Measurements from ENCODE around the gene ZNF592.

ZNF592 gene

DNA sequence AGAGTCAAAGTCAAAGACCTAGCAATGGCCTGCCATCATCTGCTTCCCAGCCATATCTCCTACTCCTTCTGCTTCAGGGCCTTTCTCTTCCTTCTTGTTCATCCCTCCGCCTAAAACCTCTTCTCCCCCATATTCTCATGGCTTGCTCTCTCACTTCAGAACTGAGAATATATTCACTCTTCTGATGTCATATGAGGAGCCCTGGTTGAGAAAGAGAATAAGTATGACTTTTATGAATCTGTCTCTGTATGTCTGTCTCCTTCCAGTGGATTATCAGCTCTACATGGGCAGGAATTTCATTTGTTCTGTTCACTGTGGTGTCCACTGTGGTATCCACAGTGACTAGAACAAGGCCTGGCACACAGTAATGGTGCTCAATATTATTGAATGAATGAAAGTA lies 11.8 kb downstream of the ZNF592 start:
- Mint-ChIP-seq H3K27ac (no peak overlapping the region), H3K36me3 (peaks cover 10% of the 10 kb centered on the region), H3K4me3 (no peak overlapping the region), H3K9me3 (no peaks in the 10 kb centered on the region), H3K4me1 (peaks cover 38% of the 10 kb centered on the region)
- ATAC-seq = peak; percentile 66
- DNase-seq (ENCODE audit: low spot score in 2 of 2) = no peak

DNA sequence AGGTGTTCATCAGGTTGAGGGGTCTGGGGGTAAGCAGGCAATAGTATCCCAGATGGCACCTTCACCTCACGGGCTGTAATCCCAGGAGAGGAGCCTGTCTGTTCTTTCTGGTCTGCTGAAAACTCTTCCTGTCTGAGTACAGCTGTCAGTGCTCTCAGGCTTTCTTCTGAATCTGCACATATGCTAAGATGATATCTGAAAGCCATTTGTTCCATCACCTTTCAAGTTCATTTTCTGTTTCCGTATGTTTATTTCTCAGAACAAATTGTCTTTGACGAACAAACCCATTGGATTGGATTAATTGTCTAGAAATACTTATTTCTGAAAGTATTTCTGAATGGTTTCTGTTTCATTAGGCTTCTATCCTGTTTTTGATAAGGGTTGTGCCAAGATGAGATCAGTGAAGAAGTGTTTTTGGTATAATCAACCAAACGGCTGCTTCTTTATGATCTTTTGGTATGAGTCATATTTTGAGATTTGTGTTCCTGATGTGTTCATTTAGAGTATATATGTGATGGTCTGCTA lies 13.3 kb downstream of the ZNF592 start:
- DNase-seq (ENCODE audit: low spot score in 2 of 2) (no peak), ATAC-seq (peak; percentile 89)
- Mint-ChIP-seq H3K27ac (no peak overlapping the region), H3K36me3 (peaks cover 25% of the 10 kb centered on the region), H3K4me1 (peaks cover 32% of the 10 kb centered on the region), H3K4me3 (no peak overlapping the region), H3K9me3 (no peaks in the 10 kb centered on the region)

DNA sequence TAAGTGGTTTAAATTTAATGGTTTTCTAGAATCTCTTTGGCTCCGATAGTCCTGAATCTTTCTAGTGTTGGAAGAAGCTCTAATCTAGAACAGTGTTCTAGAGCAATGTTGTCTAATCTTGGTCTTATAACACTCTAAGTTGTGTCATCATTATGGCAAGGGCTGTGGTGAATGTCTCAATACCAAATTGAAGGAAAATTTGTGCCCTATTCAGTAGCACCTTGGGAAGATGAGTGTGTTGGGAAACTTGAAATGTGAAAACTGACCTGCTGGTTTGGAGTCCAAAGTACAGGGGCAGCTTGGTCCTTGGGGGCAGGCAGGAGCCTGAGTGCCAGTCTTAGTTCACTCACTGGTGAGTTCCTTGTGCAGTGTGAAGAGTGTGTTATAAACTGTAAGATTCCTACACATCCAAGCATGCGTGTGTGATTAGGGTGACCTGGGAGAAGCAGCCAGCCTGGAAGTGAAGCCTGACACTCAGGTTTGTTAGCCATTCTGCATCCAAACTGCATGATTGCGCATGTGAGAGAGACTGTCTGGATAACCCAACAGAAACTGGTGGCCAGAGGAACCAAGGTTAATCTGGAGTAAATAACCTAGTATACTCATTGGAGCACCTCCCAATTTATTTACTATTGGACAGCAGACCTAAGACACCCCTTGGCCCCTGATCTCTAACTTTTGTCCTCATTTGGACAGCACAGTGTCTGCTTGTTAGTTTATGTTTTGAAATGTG lies 14.6 kb downstream of the ZNF592 start:
- Mint-ChIP-seq H3K27ac (no peak overlapping the region), H3K4me1 (peaks cover 32% of the 10 kb centered on the region), H3K36me3 (peaks cover 38% of the 10 kb centered on the region), H3K9me3 (no peaks in the 10 kb centered on the region), H3K4me3 (no peak overlapping the region)
- ATAC-seq (no peak), DNase-seq (ENCODE audit: low spot score in 2 of 2) (no peak)

DNA sequence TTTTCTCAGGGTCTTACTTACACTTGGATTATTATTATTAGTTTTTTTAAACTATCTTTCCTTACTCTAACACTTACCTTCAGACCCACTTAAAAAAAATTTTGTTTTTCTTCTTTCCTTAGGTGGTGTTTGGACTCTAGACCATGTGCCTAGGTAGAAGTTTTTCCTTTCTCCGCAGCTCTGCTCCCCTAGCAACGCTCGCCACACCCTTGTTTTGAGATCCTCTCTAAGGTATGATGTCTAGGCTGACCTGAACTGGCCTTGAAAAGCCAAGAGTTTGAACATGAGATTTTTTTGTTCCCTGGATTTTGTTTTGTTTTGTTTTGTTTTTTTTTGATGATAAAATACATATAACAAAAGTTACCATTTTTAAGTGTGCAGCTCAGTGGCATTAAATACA lies 16.2 kb downstream of the ZNF592 start:
- H3K9me3 Mint-ChIP-seq = no peaks in the 10 kb centered on the region
- peaks cover 34% of the 10 kb centered on the region for H3K4me1 Mint-ChIP-seq
- peaks cover 54% of the 10 kb centered on the region for H3K36me3 Mint-ChIP-seq
- H3K4me3 Mint-ChIP-seq = no peak overlapping the region
- DNase-seq (ENCODE audit: low spot score in 2 of 2) (no peak), ATAC-seq (no peak)
- peak overlapping the region; percentile 18 for H3K27ac Mint-ChIP-seq

DNA sequence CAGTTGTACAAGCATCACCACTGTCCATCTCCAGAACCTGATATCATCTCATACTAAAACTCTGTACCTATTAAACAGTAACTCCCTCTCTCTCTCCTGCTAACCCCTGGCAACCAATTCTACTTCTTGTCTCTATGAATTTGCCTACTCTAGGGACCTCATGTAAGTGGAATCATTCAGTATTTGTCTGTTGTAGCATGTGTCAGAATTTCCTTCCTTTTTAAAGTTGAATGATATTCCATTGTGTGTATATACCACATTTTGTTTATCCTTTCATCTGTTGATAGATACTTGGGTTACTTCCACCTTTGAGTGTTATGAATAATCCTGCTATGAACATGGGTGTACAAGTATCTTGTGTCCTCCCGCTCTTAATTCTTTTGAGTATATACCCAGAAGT lies 16.6 kb downstream of the ZNF592 start:
- H3K4me1 Mint-ChIP-seq = peaks cover 37% of the 10 kb centered on the region

DNA sequence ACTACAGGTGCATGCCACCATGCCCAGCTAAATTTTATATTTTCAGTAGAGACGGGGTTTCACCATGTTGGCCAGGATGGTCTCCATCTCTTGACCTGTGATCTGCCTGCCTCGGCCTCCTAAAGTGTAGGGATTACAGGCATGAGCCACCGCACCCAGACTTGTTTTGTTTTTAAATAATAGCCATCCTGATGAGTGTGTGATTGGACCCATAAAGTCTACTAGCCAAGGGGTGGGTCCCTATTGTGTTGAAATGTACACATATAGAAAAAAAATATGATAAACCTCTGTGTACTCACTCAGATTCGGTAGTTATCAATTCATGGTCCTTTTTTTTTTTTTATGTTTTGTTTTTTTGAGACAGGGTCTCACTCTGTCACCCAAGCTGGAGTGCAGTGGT lies 17.3 kb downstream of the ZNF592 start:
- Mint-ChIP-seq H3K27ac (peak overlapping the region; percentile 75), H3K4me3 (no peak overlapping the region), H3K4me1 (peaks cover 44% of the 10 kb centered on the region), H3K36me3 (peaks cover 60% of the 10 kb centered on the region), H3K9me3 (no peaks in the 10 kb centered on the region)
- ATAC-seq (no peak), DNase-seq (ENCODE audit: low spot score in 2 of 2) (no peak)

More for the DNA sequence above, 16.6 kb downstream of the ZNF592 start:
- ATAC-seq = no peak
- Mint-ChIP-seq H3K9me3 (no peaks in the 10 kb centered on the region), H3K4me3 (no peak overlapping the region), H3K36me3 (peaks cover 58% of the 10 kb centered on the region), H3K27ac (peak overlapping the region; percentile 18)
- DNase-seq (ENCODE audit: low spot score in 2 of 2) = no peak

DNA sequence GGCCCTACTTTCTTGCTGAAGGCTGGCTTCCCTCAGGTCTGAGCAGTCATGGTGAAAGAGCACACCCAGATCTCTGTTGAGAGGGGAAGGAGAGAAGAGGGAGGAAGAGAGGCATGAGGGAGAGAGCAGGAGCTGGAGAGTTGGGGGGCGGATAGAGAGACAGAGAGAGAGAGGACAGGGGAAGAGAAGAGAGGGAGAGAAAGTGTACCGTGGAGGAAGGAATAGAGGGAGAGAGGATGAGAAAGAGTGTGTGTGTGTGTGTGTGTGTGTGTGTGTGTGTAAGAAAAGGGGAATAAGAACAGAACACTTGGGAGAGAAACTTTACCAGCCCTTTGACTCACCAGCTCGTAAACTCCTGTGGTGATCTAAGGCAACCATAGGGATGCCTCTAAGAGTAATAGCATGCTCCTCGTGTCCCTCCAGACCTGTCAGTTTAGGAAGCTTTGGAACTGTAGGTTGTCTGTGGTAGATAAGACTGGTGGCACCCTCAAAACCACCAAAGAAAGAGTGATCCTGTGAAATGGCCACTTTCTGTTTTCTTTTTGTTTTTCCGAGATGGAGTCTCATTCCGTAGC lies 18.2 kb downstream of the ZNF592 start:
- Mint-ChIP-seq H3K27ac (peak overlapping the region; percentile 75), H3K36me3 (peaks cover 67% of the 10 kb centered on the region), H3K9me3 (no peaks in the 10 kb centered on the region), H3K4me3 (no peak overlapping the region), H3K4me1 (peaks cover 50% of the 10 kb centered on the region)
- DNase-seq (ENCODE audit: low spot score in 2 of 2) = no peak
- ATAC-seq = no peak

DNA sequence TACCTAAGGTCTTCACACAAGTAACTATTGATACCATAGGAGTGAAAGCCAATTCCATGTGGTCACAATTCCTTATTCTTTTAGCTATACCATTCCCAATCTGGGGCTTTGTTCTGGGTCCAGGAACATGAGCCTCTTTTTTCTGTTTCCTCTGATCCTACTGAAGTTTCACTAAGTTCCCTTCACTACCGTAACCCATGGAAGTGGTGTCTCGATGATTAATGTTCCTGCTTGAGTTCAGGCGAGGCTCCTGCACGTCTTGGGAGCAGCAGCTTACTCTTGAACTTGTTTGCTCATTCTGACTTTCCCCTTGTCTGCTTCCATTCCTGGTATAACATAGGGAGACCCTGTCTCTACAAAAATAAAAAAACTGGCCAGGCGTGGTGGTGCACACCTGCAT lies 23.6 kb downstream of the ZNF592 start:
- DNase-seq (ENCODE audit: low spot score in 2 of 2) (no peak), ATAC-seq (no peak)
- Mint-ChIP-seq H3K27ac (peak overlapping the region; percentile 51), H3K4me3 (no peak overlapping the region), H3K9me3 (no peaks in the 10 kb centered on the region), H3K36me3 (peaks cover 72% of the 10 kb centered on the region), H3K4me1 (peaks cover 44% of the 10 kb centered on the region)

DNA sequence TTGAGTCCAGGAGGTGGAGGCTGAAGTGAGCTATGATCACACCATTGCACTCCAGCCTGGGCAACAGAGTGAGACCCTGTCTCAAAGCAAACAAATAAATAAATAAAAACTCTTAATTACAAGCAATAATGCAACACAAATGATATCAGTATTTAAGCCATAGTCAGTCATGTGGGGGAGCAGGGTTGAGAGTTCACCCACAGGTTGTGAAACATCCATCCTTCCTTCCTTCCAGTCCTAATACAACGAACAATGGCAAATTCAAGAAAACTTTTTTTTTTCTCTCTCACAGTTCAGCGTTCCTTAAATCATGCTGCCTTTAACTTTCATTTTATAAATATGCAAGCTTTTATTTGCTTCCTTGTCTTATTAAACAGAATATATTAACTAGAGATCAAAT lies 24.1 kb downstream of the ZNF592 start:
- Mint-ChIP-seq H3K9me3 (no peaks in the 10 kb centered on the region), H3K27ac (peak overlapping the region; percentile 51), H3K4me3 (no peak overlapping the region), H3K36me3 (peaks cover 72% of the 10 kb centered on the region), H3K4me1 (peaks cover 44% of the 10 kb centered on the region)
- no peak for DNase-seq (ENCODE audit: low spot score in 2 of 2)
- no peak for ATAC-seq

DNA sequence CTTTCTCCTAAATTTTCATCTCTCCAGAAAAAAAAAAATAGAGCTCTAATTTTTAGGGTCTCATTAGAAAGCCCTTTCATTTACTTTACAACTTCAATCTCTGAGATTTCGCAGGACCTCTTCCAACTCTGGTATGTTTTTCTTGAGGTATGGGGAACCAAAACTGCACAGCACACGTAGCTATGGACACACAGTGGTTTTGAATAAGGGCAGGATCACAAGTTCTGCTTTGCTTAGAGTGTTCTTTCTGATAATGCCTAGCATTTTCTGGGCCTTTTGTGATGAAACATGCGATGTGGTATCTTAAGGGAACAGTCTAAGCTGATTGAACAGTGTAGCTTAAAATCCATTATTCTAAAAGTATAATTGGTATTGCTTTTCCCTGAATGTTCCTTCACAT lies 25.3 kb downstream of the ZNF592 start:
- DNase-seq (ENCODE audit: low spot score in 2 of 2) (no peak), ATAC-seq (no peak)
- no peak overlapping the region for H3K27ac Mint-ChIP-seq
- no peaks in the 10 kb centered on the region for H3K9me3 Mint-ChIP-seq
- no peak overlapping the region for H3K4me3 Mint-ChIP-seq
- H3K4me1 Mint-ChIP-seq = peaks cover 55% of the 10 kb centered on the region
- peaks cover 72% of the 10 kb centered on the region for H3K36me3 Mint-ChIP-seq

DNA sequence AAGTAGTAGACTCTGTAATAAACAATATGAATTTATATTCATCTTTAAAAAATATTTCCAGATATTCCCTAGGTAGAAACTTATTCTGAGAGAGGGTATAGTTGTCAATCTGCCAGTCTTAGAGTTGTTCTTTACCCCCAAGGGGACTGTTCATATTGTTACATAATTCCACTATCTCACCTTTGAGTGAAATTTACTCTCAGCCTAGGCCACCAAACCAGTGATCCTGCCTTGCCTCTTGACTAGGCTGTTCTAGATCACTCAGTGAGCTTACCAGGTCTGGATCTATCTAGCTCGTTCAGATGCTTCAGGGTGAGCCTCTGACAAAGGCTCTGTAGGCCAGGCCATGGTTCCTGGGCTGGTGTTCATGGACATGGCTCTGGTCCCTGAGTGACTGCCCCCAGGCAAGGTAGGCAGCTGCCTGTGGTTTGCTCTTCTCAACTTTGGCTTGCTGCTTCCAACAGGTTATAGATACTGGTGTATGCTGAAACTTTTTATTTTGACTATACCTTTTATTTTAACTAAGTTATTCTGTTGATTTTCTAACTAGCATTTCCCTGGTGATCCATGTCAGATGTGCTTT lies 27.6 kb downstream of the ZNF592 start:
- H3K4me1 Mint-ChIP-seq = peaks cover 44% of the 10 kb centered on the region
- H3K9me3 Mint-ChIP-seq = no peaks in the 10 kb centered on the region
- peak overlapping the region; percentile 65 for H3K27ac Mint-ChIP-seq
- H3K36me3 Mint-ChIP-seq = peaks cover 72% of the 10 kb centered on the region
- no peak overlapping the region for H3K4me3 Mint-ChIP-seq
- ATAC-seq = no peak
- DNase-seq (ENCODE audit: low spot score in 2 of 2) = no peak

DNA sequence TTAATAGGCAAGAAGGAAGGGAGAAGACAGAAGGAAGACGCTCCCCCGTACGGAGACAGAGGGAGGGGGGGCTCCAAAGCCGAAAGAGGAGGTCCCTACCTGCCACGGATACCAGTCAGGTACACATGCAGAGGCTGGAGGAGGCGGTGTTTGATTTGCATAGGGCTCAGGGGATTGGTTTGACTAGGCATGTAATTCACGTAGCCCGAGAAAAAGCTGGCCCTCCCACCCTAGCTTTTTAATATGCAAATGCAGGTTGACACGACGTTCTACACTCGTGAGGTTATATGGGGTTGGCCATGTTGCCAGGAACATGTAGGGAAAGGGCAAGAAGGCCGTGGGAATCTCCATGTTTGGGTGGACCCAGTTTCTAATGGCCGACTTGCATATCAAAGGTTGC lies 29.8 kb downstream of the ZNF592 start:
- Mint-ChIP-seq H3K36me3 (peaks cover 70% of the 10 kb centered on the region), H3K9me3 (no peaks in the 10 kb centered on the region), H3K27ac (no peak overlapping the region), H3K4me3 (no peak overlapping the region), H3K4me1 (peaks cover 40% of the 10 kb centered on the region)
- ATAC-seq (no peak), DNase-seq (ENCODE audit: low spot score in 2 of 2) (no peak)

DNA sequence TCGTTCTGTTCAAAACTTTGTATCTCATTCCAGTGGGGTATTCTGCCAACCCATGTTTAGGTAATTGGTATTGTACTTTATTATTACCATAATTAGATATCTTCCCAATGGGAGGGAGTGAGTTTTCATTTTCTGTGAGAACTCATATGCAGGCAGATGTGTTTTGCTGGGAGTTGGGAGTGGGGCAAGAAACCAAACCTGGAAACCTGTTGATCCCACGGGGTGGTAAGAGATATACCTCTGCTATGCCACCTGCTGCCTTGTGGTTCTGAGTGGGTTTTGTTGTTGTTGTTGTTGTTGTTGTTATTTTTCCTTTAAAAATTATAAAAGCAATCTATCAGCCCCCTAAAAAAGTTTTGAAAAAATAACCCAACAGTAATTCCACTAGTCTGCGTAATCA lies 32.1 kb downstream of the ZNF592 start:
- Mint-ChIP-seq H3K9me3 (no peaks in the 10 kb centered on the region), H3K4me1 (peaks cover 56% of the 10 kb centered on the region), H3K27ac (peak overlapping the region; percentile 57), H3K36me3 (peaks cover 79% of the 10 kb centered on the region), H3K4me3 (no peak overlapping the region)
- ATAC-seq (no peak), DNase-seq (ENCODE audit: low spot score in 2 of 2) (no peak)

DNA sequence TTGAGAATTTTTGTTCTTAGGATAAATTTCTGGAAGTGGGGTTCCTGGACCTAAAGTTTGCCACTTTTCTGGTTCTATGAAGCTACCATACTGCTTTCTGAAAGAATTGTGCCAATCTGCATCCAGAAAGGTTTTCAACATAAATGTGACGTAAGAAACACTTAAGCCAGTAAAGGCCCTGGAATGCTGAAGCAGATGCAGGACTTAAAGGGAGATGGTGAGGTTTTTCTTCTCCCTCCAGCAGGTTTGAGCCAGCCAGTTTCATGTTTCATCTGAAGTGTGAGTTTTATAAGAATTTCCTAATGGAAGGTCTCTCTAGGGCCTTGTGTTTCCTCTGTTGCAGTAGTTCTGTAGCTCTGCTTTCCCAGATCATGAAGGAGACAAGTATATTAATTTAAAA lies 33.1 kb downstream of the ZNF592 start:
- ATAC-seq (no peak), DNase-seq (ENCODE audit: low spot score in 2 of 2) (no peak)
- no peaks in the 10 kb centered on the region for H3K9me3 Mint-ChIP-seq
- H3K4me3 Mint-ChIP-seq = no peak overlapping the region
- peaks cover 85% of the 10 kb centered on the region for H3K36me3 Mint-ChIP-seq
- H3K27ac Mint-ChIP-seq = no peak overlapping the region
- peaks cover 56% of the 10 kb centered on the region for H3K4me1 Mint-ChIP-seq

DNA sequence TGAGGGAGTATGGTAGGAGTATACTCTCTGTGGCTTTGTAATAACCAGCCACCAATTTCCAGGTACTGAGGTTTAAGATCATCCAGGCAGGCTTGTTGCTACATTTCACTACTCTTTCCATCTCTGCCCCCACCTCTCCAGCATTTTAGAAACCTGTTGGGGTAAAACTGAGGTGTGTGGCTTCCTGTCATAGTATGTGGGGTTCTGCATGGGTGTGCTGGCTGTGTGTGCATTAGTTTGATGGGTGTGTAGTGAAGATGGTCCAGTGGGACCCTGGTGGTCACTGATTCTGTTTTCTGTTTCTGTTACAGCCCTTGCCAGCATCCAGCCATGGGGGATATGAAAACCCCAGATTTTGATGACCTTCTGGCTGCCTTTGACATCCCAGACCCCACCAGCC lies 34.0 kb downstream of the ZNF592 start:
- peaks cover 57% of the 10 kb centered on the region for H3K4me1 Mint-ChIP-seq
- ATAC-seq = peak; percentile 28
- H3K27ac Mint-ChIP-seq = peak overlapping the region; percentile 48
- DNase-seq (ENCODE audit: low spot score in 2 of 2) = no peak
- peaks cover 87% of the 10 kb centered on the region for H3K36me3 Mint-ChIP-seq
- no peak overlapping the region for H3K4me3 Mint-ChIP-seq
- no peaks in the 10 kb centered on the region for H3K9me3 Mint-ChIP-seq

Measured in stimulated activated effector memory CD8-positive, alpha-beta T cell treated with anti-CD3 and anti-CD28 coated beads, Interleukin-12 subunit alpha, Interleukin-12 subunit beta, amount 100 ng/mL, for 72 hours (primary cell).